ENCODE results near the gene SMIM36.
"Not testable (repeated sequence)": the region's sequence is repeated elsewhere in the genome, so short reads cannot be mapped to it uniquely, and the experiment has no call there.

Gene SMIM36

GRCh38 chr17:55414983-55415382, 96.3 kb downstream of the SMIM36 start:
- no peak for DNase-seq (ENCODE audit: low spot score)

DNA sequence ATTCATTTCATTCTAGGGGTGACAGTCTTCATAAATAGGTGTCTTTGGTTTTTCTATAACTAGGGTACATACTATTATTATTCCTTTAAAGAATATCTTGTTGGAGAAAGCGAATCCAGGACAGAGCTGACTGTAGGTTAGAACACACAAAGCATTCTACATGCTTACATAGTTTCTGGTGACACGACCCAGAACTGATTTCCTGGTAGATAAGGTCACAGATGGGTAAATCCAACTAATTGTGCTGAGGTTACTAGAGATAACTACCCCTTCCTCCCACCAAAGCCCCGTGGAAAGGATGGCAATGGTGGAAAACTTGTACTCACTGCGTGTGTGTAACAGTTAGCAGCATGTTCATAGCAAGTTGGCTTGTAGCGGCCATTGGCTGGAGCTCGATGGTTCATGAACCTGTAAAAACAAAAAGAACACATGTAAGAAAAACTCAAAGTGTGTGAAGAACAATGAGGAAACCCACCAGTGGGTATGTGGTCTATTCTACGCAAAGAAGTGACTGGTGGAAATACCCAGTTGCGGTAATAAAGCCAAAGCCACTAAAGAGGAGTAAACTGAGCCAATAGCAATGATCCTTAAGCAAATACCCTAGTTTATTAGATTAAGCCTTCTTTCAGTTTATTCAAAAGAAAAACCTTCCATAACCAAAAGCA, 97.3 kb downstream of the SMIM36 start:
- no peak for DNase-seq (ENCODE audit: low spot score)

GRCh38 chr17:55411463-55411855, 99.8 kb downstream of the SMIM36 start:
- no peak for DNase-seq (ENCODE audit: low spot score)

DNA sequence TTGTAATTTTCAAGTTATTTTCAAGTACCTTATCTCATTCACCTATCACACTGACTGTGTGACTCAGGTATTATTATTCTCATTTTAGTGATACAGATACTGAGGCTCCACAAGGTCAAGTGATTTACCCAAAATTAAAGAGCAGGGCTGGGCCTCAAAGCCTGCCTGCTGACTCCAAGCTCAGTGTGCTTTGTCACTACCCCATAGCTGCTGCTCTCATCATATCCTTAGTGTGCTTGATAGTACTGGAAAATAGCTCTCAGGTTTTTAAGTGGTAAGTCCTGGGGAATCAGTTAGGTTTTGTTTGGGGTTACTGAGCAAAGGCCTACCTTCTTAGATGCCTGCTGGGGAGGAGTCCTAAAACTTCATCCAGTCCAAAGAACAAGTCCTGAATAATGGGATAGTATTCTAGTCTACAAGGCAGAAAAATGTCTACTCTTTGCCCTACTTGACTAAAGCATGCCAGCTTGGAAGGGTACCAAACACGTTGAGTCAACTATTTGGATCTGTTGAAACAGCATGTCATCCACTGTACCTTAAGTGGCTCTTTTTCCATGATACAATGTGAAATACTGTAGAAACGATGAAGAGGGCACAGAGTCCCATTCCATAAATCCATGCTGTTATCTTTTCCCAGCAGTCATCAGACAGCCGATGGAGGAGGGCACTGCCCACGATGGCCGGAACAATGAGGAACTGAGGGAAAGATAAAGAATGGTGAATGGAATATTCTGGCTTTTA, 100.4 kb downstream of the SMIM36 start:
- DNase-seq (ENCODE audit: low spot score) = no peak

DNA sequence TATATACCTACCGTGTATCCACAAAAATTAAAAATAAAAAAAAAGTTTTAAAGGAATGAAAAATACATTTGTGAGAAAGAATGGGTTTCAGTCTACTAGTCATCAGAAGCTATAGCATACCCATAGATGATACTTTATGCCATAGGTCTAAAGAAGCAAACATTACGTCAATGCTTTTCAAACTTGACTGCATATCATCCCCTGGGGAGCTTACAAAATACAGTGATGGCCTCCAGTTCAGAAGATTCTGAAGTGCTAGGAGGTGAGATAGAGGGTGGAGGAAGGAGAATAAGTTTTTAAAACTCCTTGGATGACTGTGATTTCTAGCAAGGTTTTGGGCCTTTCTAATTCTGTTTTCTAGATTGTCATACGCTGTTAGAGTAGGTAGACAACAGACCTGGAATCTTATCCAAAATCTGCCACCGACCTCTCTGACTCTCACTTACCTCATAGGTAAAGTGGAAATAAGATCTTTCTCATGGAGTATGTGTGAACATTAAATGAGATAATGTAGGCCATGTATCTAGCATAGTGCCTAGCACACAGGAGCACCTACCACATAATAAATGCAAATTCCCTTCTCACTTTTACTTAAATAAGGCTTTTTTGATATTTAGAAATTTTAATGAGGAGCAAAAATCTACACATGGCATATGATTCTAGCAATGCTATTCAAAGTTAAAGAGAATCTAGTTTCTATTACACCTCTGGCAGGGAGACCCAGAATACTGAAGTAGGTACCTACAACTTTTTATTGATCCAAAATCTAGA, 102.0 kb downstream of the SMIM36 start:
- DNase-seq (ENCODE audit: low spot score) = no peak

GRCh38 chr17:55407641-55408566, 103.3 kb downstream of the SMIM36 start:
- no peak for DNase-seq (ENCODE audit: low spot score)

- no peak for DNase-seq (ENCODE audit: low spot score)
These were observed 105.7 kb downstream of the SMIM36 start for GRCh38 chr17:55405600-55405999.

GRCh38 chr17:55404197-55404596, 107.1 kb downstream of the SMIM36 start:
- not testable (repeated sequence) for DNase-seq (ENCODE audit: low spot score)

DNA sequence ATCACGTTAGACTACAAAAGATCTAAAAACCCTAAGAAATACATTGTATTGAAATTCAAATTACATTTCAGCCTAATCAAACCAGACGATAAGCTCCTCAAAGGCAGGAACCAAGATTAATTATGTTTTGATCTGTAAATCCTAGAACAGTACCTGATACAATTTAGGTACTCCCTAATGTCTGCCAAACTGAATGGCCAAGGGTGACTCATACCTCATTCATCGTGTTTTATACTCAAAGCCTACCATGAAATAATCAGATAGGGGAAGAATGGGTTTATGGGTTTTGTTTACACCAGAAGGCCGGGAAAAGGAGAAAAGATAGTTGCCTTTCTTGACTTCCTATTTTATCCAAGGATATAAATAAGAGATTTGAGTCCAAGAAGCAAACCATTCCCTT, 108.9 kb downstream of the SMIM36 start:
- DNase-seq (ENCODE audit: low spot score) = no peak
